CD4-positive, CD25-positive, alpha-beta regulatory T cell (primary cell): Measurements from ENCODE around the gene CERK. TPM values are rescaled to one million over a fixed set of nuclear protein-coding genes. Genes with fewer than 3 reads are reported as not detected.

ENCODE experiments used
- ATAC-seq, 2 donors: fragments of 150-1000 bp; cut with Tn5 transposase; one replicate each; pipeline ENCODE4 v1.10.0; 2021; ENCODE audit warnings: low read depth in 2 of 2, moderate number of reproducible peaks in 2 of 2, moderate library complexity in 1 of 2
- DNase-seq, 3 donors: peaks; one replicate each; pipeline versions ENCODE4 v3.0.0 to v3.0.0-alpha.2; 2012 to 2022; ENCODE audit warnings: mixed read lengths in 1 of 3
- H3K27ac ChIP-seq: one replicate; pipeline ENCODE4 v1.7.0; 2013; ENCODE audit warnings: mild to moderate bottlenecking, low read length; ENCODE audit not compliant: insufficient read depth, poor library complexity, severe bottlenecking
- H3K27me3 ChIP-seq: one replicate; pipeline ENCODE4 v1.7.0; 2013; ENCODE audit warnings: low read length; ENCODE audit not compliant: control insufficient read depth, insufficient read depth
- H3K36me3 ChIP-seq: one replicate; pipeline ENCODE4 v1.7.0; 2013; ENCODE audit warnings: mild to moderate bottlenecking, low read length, moderate library complexity; ENCODE audit not compliant: control insufficient read depth, insufficient read depth
- H3K4me1 ChIP-seq: 2 replicates; pipeline ENCODE4 v1.7.0; 2013; ENCODE audit warnings: mild to moderate bottlenecking, low read length; ENCODE audit not compliant: insufficient read depth, control insufficient read depth, poor library complexity, severe bottlenecking
- H3K4me3 ChIP-seq: one replicate; pipeline ENCODE4 v1.7.0; 2013; ENCODE audit warnings: low read depth, mild to moderate bottlenecking, low read length, moderate library complexity
- H3K9me3 ChIP-seq, 2 experiments: 1 replicate in 1 of 2; 2 replicates in 1 of 2; pipeline ENCODE4 v1.7.0; 2013; ENCODE audit warnings: low read length in 2 of 2, mild to moderate bottlenecking in 1 of 2, moderate library complexity in 1 of 2; ENCODE audit not compliant: control insufficient read depth in 2 of 2
- H3K27ac Mint-ChIP-seq, 3 donors: one replicate each; pipeline ENCODE4 v1.8.0; 2020 to 2022; ENCODE audit warnings: mild to moderate bottlenecking in 3 of 3, mixed read lengths in 3 of 3, moderate library complexity in 2 of 3
- H3K27me3 Mint-ChIP-seq: one replicate; pipeline ENCODE4 v1.8.0; 2022; ENCODE audit warnings: mild to moderate bottlenecking, mixed read lengths
- H3K36me3 Mint-ChIP-seq: one replicate; pipeline ENCODE4 v1.8.0; 2020; ENCODE audit warnings: mixed read lengths
- H3K4me1 Mint-ChIP-seq, 4 donors: one replicate each; pipeline ENCODE4 v1.8.0; 2020 to 2022; ENCODE audit warnings: mixed read lengths in 4 of 4, mild to moderate bottlenecking in 1 of 4
- H3K4me3 Mint-ChIP-seq, 4 donors: one replicate each; pipeline ENCODE4 v1.8.0; 2020 to 2022; ENCODE audit warnings: mild to moderate bottlenecking in 4 of 4, mixed read lengths in 4 of 4, moderate library complexity in 3 of 4
- H3K9me3 Mint-ChIP-seq, 7 donors: one replicate each; pipeline ENCODE4 v1.8.0; 2020 to 2022; ENCODE audit warnings: mixed read lengths in 7 of 7, mild to moderate bottlenecking in 3 of 7, moderate library complexity in 2 of 7
- polyA plus RNA-seq, 4 donors: library from polyadenylated mRNA; unstranded; fragments of 300-500 nt; fragmentation: Illumina TruSeq; gene quantifications; one replicate each; pipeline ENCODE4 v1.2.3, GENCODE V29; 2021
- total RNA-seq: library from RNA; stranded (reverse); gene quantifications from one replicate; pipeline ENCODE4 v1.2.3, GENCODE V29; 2022

The CERK gene
- total and polyA plus RNA-seq, 5 donors from 2014 or later, result 75.5 to 105 (median 85.3) TPM

DNA sequence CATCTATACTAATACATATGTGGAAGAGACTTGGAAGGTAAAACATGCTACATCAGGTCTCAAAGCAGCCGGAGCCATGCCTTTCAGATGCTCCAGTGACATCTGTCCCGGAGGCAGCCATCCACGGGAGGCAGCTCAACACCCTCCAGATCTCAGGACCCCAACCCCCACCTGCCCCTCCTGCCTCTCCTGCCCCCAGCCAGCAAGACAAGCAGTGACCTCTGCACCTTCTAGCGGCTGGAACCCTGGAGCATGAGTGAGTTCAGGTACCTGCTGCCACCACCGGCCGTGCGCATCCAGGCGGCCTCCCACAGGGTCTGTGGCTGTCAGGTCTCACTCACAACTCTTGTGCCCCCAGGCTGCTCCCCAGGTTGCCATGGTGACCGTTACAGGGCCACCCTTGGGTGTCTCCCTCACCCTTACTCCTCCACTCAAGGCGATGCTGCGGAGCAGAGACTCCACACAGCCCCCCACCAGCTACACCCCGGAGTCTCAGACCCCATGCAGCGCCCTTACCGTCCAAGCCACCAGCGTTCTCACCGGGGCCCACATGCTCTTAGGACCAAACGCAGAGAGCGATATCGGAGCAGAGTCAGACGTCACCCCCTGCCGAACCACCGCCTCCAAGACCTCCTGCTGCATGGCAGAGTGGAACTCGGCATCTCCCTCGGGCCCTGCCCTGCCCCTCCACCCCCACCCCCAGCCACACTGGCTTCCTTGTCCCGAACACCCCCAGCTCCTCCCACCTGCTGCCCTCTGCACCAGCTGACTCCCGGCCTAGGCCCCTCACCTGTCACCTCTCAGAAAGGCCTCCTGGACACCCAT, 34.7 kb downstream of the CERK start:
- no peaks in the 10 kb centered on the region for H3K27me3 Mint-ChIP-seq
- Histone ChIP-seq H3K9me3 (no peaks in the 10 kb centered on the region), H3K27ac (no peak overlapping the region), H3K36me3 (peaks cover 89% of the 10 kb centered on the region), H3K4me1 (no peaks in the 10 kb centered on the region), H3K27me3 (no peaks in the 10 kb centered on the region), H3K4me3 (no peak overlapping the region)
- peaks cover 38% of the 10 kb centered on the region for H3K36me3 Mint-ChIP-seq
- H3K4me3 Mint-ChIP-seq, result no peak overlapping the region
- H3K4me1 Mint-ChIP-seq, result peaks cover 0 to 8% (median 4%) of the 10 kb centered on the region in 4 donors
- peak overlapping the region in 1 of 3 donors; percentile 52 for H3K27ac Mint-ChIP-seq
- H3K9me3 Mint-ChIP-seq, result no peaks in the 10 kb centered on the region
- DNase-seq, result no peak
- ATAC-seq, result no peak

DNA sequence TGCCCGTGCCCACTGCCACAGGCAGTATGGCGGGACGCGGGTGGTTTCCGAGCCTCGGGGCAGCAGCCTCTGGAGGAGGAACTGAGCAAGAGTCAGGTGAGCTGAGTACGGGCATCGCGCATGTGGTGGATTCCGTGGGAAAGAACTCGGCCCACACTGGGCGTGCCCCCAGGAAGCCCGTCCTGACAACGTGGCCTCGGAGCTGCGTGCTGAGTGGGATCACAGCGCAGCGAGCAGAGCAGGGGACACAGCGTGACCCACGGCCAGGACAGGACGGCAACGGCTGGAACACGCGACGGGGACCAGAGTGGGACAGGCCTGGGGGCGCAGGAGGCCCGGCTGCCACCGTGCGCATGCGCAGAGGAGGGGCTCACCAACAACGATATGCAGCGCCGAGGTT, 36.8 kb downstream of the CERK start:
- Mint-ChIP-seq H3K27me3 (no peaks in the 10 kb centered on the region), H3K4me3 (no peak overlapping the region), H3K27ac (no peak overlapping the region), H3K9me3 (no peaks in the 10 kb centered on the region), H3K4me1 (peaks cover 0 to 8% (median 2%) of the 10 kb centered on the region in 4 donors), H3K36me3 (peaks cover 27% of the 10 kb centered on the region)
- Histone ChIP-seq H3K36me3 (peaks cover 84% of the 10 kb centered on the region), H3K4me3 (no peak overlapping the region), H3K4me1 (no peaks in the 10 kb centered on the region), H3K27ac (no peak overlapping the region), H3K9me3 (no peaks in the 10 kb centered on the region), H3K27me3 (no peaks in the 10 kb centered on the region)
- DNase-seq (no peak), ATAC-seq (no peak)

DNA sequence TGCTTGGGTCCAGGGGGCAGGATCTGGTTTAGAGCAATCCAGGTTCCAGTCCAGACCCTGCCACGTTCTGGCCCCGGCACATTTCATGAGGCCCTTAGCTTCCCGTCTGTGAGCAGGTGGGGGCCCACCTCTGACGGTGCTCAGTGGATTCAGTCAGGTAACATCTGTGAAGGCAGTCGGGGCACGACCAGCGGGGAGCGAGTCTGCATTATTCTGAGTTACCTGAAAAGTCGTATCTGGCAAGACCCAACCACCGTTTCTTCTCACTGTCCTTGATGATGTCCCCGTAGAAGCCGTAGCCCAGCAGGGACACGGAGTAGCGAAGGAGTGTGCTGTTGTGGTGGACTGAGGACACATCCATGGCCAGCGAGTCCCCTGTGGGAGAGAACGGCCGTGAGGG, 39.0 kb downstream of the CERK start:
- no peak overlapping the region for H3K4me3 ChIP-seq
- H3K9me3 ChIP-seq, result no peaks in the 10 kb centered on the region
- Mint-ChIP-seq H3K4me3 (no peak overlapping the region), H3K27me3 (no peaks in the 10 kb centered on the region), H3K4me1 (peaks cover 0 to 2% (median under 1%) of the 10 kb centered on the region in 4 donors), H3K36me3 (peaks cover 22% of the 10 kb centered on the region), H3K27ac (no peak overlapping the region), H3K9me3 (no peaks in the 10 kb centered on the region)
- no peak for ATAC-seq
- H3K36me3 ChIP-seq, result peaks cover 87% of the 10 kb centered on the region
- H3K27me3 ChIP-seq, result no peaks in the 10 kb centered on the region
- no peak for DNase-seq
- H3K4me1 ChIP-seq, result no peaks in the 10 kb centered on the region
- H3K27ac ChIP-seq, result no peak overlapping the region

DNA sequence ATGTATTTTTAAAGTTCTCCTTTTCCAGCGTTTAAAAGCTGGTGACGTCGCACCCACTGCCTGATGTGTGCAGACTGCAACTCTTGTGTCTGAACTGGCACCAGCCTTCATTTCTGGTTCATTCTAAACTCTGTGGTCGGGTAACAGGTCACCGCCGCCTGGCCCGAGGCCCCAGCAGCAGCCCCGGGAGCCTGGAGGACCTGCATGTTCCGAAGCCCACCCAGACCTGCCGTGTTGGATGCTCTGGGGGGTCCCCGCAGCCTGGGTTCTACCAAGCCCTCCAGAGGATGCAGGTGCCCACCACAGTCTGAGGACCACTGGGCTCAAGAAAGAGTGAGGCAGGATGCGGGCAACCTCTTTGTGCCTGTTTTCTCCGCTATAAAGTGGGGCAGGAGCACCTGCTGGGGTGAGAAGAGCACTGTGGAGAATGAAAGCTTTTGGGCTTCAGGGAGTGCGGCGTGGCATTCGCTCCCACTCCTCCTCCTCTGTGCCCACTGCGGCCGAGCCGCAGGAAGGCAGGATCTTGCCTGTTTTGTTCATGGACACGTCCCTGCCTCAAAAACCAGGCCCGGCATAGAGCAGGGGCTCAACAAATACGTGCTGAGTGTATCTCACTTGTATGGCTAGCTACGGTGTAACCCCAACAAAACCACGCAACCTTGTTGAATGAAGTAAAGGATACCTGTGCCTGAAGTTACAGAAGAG, 40.1 kb downstream of the CERK start:
- Mint-ChIP-seq H3K4me1 (peaks cover 0 to 2% (median under 1%) of the 10 kb centered on the region in 4 donors), H3K27me3 (no peaks in the 10 kb centered on the region), H3K27ac (peak overlapping the region in 1 of 3 donors; percentile 71), H3K9me3 (no peaks in the 10 kb centered on the region), H3K36me3 (peaks cover 21% of the 10 kb centered on the region), H3K4me3 (no peak overlapping the region)
- DNase-seq, result no peak
- H3K9me3 ChIP-seq, result no peaks in the 10 kb centered on the region
- H3K4me3 ChIP-seq, result no peak overlapping the region
- H3K4me1 ChIP-seq, result no peaks in the 10 kb centered on the region
- H3K27me3 ChIP-seq, result no peaks in the 10 kb centered on the region
- no peak for ATAC-seq
- peaks cover 88% of the 10 kb centered on the region for H3K36me3 ChIP-seq
- no peak overlapping the region for H3K27ac ChIP-seq

DNA sequence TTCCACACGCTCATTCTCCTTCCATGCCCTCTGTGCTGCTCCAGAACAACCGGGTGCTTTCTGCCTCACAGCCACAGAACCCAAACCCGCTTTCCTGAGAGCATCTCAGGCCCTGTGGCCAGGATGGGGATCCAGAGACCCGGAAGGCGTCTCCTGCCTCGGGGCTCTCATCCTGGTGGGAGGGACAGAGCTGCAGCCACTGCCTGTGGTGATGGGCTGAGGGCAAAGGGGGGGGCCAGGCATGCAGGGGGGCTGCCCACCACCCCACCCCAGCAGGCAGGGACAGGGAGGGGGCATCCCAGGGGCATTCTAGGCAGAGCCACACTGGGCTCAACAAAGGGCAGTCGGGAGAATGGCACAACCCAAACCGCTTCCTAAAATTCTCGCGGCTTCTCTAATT, 41.4 kb downstream of the CERK start:
- Histone ChIP-seq H3K4me1 (no peaks in the 10 kb centered on the region), H3K4me3 (no peak overlapping the region), H3K36me3 (peaks cover 87% of the 10 kb centered on the region), H3K9me3 (no peaks in the 10 kb centered on the region), H3K27me3 (no peaks in the 10 kb centered on the region), H3K27ac (no peak overlapping the region)
- peaks cover 0 to 2% (median under 1%) of the 10 kb centered on the region in 4 donors for H3K4me1 Mint-ChIP-seq
- DNase-seq (no peak), ATAC-seq (no peak)
- H3K27ac Mint-ChIP-seq, result peak overlapping the region in 1 of 3 donors; percentile 65
- H3K36me3 Mint-ChIP-seq, result peaks cover 18% of the 10 kb centered on the region
- H3K4me3 Mint-ChIP-seq, result no peak overlapping the region
- no peaks in the 10 kb centered on the region for H3K27me3 Mint-ChIP-seq
- no peaks in the 10 kb centered on the region for H3K9me3 Mint-ChIP-seq

DNA sequence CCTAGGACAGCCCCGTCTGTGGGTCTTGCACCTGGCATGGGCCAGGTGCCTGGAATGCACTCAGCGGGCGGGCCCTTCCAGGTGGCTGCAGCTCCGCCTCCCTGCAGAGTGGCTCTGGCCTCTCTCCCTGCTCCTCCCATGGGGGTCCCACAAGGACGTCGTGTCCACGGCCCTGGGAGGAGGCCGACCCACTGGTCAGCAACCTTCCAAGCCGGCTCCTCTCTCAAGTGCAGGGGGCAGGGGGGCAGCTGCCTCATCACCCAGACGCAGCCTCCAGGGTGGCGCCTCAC, 41.9 kb downstream of the CERK start:
- ATAC-seq, result no peak
- peaks cover 87% of the 10 kb centered on the region for H3K36me3 ChIP-seq

DNA sequence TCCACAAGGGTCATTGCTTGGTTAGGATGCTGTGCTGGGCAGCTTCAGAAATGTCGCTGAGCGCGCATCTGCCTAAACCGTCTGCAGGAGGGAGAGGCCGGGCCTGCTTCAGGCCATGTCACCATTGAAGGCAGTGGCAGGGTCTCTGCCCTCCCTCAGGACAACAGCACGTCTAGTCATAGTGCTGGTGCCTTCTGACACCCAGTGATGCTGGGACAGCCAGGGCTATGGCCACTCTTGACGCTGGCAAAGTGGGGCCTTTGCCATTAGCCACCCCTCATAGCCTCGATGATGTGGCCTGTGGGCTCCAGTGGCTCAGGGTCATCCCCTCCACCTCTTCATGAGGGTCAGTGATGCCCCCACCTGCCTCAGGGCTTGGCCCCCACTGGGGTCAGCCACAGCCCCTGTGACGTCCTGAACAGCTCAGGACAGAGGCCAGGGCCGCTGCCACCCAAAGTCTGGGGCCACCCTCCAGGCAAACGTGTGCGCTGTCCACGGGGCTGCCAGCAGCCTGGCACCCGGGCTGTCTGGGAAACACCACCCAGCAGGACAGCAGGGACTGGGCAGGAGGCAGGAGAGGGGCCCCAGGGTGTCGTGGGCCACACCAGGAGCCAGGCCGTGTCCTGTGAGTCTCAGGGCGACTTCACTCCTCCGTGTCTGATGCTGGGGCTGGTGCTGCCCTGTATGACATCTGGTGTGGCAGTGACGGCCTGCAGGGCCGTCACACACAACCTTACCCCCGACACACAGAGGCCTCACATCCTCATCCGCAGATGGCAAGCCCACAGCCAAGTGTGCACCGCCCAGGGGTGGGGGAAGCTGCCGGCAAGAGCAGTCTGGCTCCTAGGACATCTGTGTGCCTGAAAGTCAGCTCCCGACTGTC, 42.5 kb downstream of the CERK start:
- H3K9me3 ChIP-seq, result no peaks in the 10 kb centered on the region
- no peaks in the 10 kb centered on the region for H3K27me3 Mint-ChIP-seq
- no peak overlapping the region for H3K4me3 Mint-ChIP-seq
- H3K9me3 Mint-ChIP-seq, result no peaks in the 10 kb centered on the region
- peaks cover 2 to 3% (median 2%) of the 10 kb centered on the region in 4 donors for H3K4me1 Mint-ChIP-seq
- H3K4me1 ChIP-seq, result no peaks in the 10 kb centered on the region
- H3K27ac ChIP-seq, result no peak overlapping the region
- H3K36me3 ChIP-seq, result peaks cover 85% of the 10 kb centered on the region
- no peak overlapping the region for H3K4me3 ChIP-seq
- H3K27ac Mint-ChIP-seq, result no peak overlapping the region
- no peak for DNase-seq
- H3K27me3 ChIP-seq, result no peaks in the 10 kb centered on the region
- ATAC-seq, result no peak
- peaks cover 21% of the 10 kb centered on the region for H3K36me3 Mint-ChIP-seq

More for the DNA sequence above, 41.9 kb downstream of the CERK start:
- no peak overlapping the region for H3K4me3 ChIP-seq
- Mint-ChIP-seq H3K27me3 (no peaks in the 10 kb centered on the region), H3K9me3 (no peaks in the 10 kb centered on the region), H3K27ac (no peak overlapping the region), H3K4me3 (no peak overlapping the region), H3K36me3 (peaks cover 18% of the 10 kb centered on the region), H3K4me1 (peaks cover 0 to 2% (median under 1%) of the 10 kb centered on the region in 4 donors)
- no peak overlapping the region for H3K27ac ChIP-seq
- no peaks in the 10 kb centered on the region for H3K9me3 ChIP-seq
- H3K4me1 ChIP-seq, result no peaks in the 10 kb centered on the region
- no peak for DNase-seq
- H3K27me3 ChIP-seq, result no peaks in the 10 kb centered on the region
